HG03378 (cell line): ENCODE results near the gene OR2S2.

Experiments
- ATAC-seq: cut with Tn5 transposase; IDR thresholded peaks from one replicate; pipeline ENCODE4 v1.9.1; 2021; ENCODE audit warnings: mild to moderate bottlenecking, moderate library complexity; ENCODE audit not compliant: unreplicated experiment

Gene OR2S2

DNA sequence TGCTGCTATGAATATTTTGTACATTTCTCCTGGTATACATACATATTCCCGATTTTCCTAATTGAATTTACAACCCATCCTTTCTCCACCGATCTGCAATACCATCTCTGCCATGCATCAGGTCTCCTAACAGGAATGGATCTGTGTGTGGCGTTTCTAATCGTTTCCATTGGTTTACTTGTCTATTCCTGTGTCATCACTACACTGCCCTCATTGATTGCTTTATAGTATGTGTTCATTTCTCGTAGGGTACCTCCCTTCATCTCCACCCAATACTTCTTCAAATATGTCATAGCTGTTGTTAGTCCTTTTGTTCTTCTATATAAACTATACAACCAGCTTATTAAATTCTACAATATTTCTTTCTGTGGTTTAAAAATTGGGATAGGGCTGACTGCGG lies 7.1 kb upstream of the OR2S2 start:
- ATAC-seq: no peak

DNA sequence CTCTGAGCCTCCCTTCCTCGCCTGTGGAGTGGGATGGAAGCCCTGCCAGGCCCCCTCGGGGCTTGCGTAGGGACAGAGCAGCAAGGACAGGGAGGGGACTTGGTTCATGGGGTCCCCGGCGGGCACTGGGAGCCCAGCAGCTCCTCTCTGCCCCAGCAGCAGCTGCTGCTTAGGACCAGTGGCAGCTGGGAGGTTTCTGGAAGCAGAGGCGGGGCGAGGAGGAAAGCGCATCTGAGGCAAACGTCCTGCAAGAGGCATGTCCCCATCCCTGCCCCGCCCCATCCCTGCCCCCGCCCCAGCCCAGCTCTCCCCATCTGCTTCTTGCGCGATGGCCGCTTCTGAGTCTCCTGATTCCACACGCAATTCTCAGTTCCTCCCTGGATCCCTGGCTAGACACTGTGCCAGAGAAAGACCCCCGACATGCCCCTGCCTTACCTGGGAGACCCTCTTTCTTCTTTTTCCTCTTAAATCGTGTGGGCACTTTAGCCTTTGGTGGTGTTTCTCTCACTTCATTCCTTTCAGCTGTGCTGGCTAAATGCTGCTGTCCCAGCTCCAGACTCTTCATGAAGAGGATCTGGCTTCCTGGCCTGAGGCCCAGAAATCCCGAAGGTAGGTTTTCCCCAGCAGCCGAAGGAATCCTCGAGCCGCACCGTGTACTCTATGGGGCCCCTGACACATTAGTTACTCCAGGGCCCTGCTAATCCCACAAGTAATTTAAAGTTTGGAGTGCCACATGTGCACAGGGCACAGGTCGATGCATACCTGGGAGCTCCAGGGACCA lies 4.4 kb upstream of the OR2S2 start:
- no peak for ATAC-seq

DNA sequence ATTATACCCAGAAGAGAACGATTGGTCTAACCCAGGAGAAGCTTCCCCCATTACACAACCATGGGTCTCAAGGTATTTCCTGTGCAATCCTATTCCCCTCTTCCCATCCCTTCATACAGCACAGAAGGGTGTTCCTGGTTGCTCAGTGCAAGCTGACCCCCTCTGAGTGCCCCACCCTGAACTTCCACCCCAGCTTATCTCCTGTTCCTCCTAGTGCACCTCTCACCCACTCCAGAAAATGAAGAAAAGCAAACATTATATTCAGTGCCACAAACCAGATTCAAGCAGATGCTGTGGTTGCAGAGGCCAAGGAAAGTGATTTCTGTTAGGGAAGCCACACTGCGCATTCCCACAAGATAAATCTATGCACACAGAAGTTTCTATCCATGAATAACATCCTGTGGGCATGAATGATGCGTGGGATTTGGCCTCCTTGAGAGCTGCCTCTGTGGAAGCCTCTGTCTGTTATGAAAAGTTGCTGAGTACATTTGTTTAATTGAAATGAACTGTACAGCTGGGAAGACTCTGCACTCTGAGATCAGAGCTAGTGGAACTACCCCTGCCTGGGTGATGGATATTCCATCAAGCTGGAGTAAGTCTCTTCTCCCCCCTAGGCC lies 2.2 kb upstream of the OR2S2 start:
- ATAC-seq: no peak

DNA sequence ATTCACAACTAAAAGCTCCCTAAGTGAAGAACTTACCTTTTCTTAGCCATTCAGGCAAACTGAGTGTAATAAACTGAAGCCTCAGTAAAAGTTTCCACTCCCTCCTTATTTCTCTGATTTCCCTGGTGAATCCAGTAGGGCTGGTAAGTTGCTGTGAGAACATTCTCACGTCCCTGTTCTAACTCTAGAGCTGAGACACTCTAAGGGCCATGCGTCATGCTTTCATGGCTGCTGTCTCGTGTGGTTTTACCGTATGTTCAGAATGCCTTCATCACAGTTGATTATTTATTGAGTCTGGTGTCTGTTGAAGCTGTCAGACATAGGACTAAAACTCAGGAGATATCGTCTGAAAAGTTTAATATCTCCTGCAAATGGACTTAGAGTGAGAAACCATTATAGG lies 1.3 kb downstream of the OR2S2 start:
- no peak for ATAC-seq

DNA sequence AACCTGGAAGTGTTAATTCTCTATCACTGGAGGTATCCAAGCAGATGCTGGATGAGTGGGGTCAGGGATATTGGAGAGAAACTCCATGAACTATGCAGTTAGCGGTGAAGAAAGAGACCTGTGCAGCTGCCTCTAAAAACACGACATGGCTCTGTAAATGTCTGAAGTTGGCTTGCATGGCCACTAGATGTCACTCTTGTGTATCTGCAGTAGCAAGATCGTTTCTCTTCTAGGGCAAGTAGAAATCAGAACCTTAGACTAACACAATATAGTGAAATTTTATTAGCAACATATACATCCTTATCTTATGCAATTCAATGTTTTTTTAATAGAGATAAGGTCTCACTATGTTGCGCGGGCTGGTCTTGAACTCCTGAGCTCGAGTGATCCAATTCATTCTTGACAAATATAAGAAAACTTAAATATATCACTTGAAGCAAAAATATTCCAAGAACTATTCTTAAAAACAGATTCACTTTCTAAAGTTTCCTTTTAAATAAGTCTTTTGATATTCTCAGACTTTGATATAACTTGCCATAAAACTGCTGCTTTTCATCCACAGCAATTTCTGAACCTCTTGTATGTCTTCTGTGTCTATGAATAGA lies 2.9 kb downstream of the OR2S2 start:
- ATAC-seq: no peak

DNA sequence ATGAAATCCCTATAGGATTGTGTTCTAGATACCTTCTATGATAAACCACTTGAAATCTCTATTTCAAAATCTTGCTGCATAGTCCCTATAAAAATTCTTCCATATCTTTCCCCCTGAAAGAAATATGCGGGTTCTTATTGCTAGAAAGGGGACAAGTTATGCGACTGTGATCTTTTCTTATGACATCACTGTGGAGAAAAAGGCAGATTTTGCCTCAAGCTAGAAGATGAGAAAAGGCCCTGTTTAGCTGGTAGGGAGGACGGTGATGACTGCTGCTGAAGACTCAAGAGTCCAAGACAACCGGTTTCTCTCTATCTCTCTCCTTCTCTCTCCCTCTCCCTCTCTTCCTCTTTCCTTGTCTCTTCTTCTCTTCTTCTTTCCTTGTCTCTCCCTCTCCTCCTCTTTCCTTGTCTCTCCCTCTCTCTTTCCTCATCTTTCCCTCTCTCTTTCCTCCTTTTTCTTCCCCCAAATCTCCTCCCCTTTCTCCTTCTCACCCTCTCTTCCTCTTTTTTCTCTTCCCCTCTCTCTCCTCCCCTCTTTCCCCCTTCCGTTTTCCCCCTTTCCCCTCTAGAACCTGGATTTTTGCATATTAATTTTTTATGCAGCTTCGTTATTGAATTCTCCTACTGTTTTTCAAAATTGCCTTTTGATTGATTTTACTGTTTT lies 5.3 kb downstream of the OR2S2 start:
- ATAC-seq: no peak

DNA sequence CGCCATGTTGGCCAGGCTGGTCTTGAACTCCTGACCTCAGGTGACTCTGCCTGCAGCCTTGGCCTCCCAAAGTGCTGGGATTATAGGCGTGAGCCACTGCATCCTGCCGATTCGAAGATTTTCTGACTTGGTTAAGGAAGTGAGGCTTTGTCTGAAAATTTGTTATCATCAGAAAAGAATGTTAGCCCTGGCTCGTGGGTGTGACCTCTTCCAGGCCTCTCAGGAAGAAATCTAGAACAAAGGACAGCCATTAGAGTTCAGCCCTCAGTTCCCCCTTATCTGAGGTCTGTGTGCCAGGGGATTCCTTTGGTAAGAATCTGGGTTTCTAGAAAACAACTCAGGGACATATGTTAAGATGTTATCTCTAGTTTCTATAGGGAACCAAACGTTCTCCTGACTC lies 6.2 kb downstream of the OR2S2 start:
- no peak for ATAC-seq

DNA sequence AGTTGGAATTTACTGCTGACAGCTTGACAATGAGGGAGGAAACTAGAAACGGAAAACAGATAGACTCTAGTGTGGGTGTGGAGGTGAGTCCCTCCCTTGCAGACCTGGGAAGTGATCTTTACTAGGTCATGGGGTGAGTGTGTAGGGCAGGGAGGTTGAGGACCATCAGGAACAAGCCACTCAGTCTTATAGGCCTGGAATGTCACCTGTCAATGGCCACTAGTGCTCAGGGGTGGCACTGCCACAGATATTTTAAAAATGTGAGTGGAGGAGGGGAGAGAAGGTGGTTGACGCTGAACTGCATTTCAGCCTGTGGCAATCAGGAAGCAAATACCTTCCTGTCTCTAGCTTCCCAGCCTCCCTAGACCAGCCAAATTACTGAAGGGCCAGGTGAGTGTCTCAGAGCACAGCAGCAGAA lies 9.0 kb downstream of the OR2S2 start:
- no peak for ATAC-seq

DNA sequence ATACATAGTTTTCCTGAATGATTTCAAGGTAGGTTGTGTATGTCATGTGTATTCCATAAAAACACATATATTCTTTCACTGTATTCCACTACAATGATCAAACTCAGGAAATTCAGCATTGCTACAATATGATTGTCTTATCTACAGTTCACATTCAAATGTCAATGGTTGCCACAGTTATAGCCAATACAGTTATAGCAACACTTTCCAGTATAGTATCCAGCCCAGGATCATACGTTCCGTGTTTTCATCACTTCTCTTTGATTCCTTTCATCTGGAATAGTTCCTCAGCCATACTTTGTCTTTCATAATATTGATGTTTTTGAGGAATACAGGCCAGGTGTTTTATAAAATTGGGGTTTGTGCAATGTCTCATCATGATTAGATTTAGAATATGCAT lies 9.5 kb downstream of the OR2S2 start:
- no peak for ATAC-seq

DNA sequence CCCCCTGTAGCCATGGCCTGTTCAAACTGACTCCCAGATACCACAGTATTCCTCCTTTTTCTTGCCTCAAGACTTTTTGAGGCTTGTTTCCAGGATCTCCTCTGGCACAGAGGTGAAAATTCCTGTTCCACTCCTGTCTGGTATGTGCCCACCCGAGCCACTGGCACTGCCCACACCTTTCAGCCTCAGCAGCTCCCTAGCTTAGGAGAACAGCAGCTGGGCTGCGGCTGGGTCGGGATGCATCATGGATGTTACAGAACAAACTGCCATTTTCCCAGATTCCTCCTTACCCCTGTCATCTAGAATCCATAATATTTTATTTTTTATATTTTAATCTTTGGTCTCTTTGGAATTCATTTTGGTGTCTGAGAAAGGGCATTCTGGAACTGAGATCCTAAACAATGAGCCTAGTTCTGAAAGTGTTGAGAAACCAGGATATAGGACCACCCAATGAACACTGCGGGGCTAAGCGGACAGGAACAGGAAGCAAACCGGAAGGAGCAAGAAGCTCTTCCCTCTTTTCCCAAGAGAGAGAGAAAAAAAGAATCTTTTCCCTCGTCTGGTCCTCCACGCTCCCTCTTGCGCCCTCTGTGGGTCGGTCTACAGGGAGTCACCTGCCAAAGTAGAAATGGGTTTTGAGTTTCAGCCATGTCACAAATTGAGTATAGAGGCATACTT lies 12.5 kb downstream of the OR2S2 start:
- no peak for ATAC-seq

DNA sequence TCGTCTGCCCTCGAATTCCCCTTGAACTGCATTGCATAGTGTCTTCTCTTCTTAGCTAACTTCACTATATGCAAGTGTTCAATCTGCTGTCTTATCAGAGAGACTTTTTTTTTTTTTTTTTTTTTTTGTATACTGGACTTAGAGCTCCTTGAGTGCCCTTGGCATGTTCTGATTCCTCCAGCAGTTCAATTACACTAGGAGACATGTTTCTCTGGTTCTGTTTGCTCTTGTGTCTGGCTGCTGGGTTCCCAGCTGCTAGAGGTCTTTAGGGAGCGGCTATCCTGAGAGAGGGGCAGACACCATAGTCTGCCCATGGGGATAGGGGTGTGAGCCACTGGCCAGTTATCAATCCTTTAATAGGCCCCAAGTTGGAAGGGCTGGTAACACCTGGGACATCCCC lies 13.1 kb downstream of the OR2S2 start:
- ATAC-seq: no peak

DNA sequence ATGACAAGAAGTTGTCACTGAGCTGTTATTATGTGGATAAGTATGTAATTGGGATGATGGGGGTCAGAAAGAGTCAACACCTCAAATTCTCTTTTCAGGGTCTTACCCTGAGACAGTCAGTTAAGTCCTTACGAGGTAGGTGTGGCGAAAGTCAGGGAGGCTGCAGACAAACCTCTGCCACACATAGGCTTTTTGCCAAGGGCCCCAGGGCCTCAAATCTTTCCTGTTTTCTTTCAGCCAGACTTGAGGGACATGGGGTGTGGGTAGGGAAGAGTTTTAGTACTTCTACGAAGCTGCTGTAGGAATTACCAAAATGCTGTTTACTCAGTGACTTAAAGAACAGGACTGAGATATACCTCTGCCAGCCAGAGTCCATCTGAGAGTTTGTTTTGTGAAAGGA lies 13.8 kb downstream of the OR2S2 start:
- no peak for ATAC-seq

DNA sequence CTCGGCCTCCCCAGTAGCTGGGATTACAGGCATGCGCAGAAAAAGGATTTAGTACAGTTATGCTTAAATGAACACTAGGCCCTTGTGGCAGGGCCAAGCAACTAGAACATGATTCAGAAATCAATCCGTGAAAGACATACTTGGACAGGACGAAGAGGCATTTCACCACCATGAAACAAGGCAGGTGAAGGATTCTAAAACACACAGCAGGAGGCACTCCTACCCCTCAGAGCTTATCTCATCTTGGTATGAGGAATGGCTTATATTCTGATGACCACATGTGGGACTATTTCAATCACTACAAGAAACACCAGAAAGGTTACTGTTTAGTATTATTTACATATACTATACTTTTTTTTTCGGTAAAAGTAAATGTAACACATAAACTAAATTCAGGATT lies 15.7 kb downstream of the OR2S2 start:
- ATAC-seq: no peak

DNA sequence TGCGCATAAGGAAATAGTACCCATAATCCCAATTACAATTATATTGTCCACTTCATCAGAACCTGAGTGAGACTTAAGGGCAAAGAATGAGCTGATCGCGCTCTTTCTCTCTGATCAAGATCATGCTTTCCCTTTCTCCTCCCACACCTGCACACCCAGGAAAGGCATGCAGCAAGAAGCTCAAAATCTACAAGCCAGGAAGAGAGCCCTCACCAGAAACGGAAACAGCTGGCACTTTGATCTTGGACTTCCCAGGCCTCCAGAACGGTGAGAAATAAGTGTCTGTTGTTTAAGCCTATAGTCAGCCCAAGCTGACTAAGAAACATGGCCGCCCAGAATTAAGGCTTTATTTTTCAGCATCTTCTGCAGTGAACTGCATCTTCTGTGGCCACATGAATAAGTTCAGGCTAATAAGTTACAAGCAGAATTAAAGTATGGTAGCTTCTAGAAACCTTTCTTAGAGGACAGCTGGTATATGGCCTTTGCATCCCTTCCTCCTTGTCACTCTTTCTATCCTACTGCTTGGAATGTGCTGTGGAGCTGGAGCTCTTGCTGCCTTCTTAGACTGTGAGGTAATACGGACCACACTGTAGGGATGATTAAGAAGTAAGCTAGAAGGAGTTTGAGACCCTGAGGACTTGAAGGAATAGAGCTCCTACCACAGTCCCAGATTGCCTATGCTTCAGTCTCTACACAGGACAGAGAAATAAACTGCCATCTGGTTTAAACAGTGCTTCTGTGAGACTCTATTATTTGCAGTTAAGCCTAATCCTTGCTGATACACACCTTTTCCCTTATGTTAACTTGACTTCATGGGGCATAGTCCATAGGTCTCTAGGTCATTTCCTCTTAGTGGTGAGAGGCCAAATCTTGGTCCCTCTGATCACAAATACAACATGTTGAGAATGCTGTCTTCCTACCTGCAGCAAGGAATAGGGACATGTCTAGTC lies 17.2 kb downstream of the OR2S2 start:
- no peak for ATAC-seq

DNA sequence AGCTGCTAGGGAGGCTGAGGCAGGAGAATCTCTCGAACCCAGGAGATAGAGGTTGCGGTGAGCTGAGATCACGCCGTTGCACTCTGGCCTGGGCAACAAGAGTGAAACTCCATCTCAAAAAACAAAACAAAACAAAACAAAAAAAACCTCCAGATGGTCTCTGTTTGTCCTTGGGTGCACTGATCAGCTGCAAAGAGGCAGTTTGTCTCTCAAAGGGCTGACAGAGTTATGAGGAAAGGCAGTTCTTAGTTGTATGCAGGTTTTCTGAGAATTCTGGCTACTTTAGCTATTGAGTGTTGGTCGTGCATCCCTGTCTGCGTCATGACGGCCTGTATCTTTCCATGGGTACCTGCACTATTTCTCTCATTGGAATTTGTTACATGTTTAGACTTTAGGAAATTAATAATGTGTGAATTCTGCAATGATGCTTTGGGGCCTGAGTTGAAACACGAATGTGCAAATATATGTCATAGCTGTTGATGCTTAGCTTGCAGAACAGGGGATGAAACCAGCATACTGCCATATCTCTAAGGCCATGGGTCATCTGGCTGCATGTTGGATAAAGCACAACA lies 18.2 kb downstream of the OR2S2 start:
- no peak for ATAC-seq

DNA sequence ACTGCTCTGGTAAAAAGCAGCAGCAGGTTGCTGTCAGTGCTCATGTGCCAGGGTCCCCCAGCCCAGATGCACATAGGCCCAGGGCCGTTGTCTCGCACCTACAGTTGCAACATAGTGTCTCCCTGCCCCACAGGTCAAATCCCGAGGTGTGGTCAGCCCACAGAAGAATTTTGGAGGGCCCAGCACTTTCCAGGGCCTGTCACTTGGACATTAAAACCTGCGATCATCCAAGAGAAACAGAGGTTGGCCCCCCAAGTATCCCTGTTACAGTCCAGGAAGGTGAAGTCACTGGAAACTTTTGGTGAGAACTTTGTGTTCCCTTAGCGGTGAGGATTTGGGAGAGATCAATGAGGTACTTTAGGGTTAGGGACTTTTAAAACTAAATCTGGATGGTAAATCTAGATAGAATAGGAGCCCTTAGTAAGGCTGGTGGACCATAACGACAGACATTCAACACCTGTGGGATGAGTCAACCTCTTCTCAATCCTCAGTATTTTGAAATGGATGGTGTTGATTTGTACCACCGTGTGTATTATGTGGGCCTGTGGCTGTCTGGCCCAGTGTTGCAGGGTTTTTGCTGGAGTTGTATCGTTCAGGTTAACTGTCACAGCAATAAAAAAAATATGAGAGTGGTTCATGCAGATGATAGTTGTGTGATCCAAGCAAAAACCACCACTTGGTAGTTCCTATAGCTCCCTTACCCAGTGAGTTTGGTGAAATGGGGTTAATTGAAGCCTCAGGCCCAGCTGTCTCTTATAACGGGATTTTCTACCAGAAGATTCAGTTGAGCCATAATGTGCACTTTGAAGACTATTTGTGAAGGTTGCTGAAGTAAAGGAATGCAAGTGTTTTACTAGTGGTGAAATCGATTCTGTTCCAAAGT lies 19.2 kb downstream of the OR2S2 start:
- ATAC-seq: no peak

DNA sequence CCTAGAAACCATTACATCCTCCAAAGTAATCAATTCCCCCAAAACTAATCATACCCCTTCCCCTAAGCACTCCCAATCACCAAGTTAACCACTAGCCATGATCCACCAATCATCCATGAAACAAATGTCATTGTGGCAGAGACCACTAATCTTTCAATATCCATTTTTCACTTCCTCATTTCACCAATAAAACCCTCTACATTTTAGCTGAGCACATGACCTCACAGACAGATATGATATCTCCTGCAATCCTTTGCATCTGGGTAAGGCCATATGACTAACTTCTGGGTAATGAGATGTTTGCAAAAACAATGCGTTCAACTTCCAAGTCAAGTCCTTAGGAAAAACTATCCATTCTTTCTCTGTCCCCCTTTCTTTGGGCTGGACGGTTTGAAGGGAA lies 20.7 kb downstream of the OR2S2 start:
- no peak for ATAC-seq

DNA sequence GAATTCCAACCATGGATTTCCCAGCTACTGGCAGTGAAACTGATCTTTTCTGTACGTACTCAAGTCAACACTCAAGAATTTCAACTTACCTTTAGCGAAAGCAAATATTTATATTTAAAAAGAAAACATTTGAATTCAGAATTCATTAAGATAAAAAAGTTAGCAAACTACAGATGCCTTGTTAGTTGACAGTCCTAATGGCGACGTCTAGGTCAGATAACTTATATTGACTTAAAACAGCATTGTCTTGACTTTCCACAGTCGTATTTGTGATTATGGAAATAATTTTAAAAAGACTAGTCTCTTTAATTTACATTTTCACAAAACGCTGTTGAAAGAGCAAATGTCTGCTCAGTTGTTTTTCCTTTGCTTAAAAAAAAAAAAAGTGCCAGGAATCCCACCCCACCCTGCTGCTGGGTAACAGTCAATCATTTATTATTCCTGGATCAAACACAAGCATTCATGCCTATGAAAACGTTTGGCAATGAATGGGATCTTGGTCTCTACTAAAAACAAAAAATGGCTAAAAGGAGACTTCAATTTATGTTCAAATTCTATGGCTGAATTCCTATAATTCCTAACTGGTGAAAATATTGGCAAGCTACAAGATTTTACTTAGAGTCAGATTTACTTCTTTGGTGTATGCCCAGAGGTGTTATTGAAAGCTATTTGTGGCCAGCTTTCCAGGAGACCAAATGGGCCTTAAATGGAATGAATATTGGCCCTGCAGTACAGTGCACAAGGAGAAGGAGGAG lies 22.0 kb downstream of the OR2S2 start:
- no peak for ATAC-seq
